GOT3 (cell line): ENCODE measurements around the gene MALL.
"Not testable (repeated sequence)": the region's sequence is repeated elsewhere in the genome, so short reads cannot be mapped to it uniquely, and the experiment has no call there.

Source experiments
- DNase-seq: peaks from one replicate; lab custom pipeline; 2025; ENCODE audit warnings: mixed read lengths; lab: John Stamatoyannopoulos, UW

MALL gene

GRCh38 chr2:110097506-110098220 lies 18.0 kb downstream of the MALL start:
- DNase-seq: no peak

- no peak for DNase-seq
These were observed 19.5 kb downstream of the MALL start for GRCh38 chr2:110095994-110096633.

DNA sequence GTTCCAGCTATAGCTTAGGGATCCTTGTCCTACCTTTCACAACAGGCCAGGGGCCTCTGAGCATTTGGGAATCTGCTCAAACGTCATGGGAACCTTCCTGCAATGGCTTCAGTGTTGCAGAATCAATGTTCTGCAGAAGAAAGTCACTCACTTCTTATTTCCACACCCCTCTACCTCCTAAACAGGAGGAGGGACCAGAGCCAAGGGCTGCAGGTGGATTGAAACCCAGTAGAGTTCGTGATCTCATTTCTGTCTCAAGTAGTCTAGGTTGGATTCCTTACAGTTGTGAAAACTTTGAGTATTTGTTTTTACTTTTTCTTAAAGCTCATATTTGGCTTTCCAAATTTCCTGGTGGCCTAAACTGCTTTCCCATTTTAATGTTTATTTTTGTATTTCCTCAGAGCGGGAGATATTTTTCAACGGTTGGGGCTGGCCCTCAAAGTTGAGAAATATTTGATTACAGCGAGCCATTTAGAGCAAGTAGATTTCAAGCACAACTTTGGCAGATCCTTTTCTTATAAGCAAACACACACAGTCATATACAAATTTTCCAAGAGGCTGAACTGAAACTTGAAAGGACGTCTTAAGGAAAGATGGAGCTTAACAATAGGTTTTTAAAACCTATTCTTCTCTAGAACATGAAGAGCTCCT lies 20.6 kb downstream of the MALL start:
- not testable (repeated sequence) for DNase-seq

DNA sequence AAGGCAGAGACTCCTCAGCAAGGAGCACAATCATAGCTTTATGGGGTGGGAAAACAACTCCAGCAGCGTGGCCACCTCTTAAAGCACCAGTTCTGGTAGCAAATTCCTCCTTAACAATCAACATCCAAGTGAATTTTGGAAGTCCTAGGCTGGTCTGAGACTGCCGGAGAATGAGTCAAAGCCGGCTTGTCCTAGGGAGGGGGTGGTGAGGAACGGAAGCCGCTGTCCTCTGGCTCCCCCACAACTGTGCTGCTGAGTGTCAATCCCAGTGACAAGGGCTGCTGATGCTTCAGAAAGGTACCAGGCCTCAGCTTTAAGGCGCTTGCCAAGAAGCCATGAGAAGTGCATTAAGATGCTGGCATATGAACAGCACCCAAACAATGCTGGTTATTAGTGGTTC lies 21.7 kb downstream of the MALL start:
- DNase-seq: not testable (repeated sequence)

DNA sequence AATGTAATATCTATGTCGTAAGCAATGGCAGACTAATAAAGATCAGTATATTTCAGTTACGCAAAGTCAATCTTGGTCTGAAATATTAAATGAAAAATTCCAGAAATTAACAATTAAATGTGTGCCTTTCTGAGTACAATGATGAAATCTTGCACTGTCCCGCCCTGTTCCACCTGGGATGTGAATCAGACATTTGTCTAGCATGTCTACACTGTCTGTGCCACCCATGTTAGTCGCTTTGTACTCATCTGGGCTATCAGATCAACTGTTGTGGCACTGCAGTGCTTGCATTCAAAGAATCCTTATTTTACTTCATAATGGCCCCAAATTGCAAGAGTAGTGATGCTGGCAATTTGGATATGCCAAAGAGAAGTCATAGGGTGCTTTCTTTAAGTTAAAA lies 25.5 kb downstream of the MALL start:
- not testable (repeated sequence) for DNase-seq

DNA sequence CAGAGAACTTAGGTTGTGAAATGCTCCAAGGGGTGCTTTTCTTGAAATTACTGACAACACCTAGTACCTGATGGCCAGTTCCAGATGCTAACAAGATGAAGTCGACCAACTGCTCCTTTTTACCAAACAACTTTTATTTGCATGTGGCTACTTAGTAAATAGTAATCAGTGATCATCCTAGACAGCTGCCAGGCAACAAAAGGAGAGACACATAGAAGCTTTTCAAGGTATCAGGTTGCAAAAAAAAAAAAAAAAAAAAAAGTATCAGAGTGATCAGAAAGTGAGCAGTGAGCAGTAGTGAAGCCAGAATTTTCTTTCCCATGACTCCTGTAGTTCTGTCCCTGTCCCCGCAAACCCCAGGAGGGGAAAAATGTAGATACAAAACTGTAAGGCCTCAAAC lies 31.9 kb downstream of the MALL start:
- DNase-seq: not testable (repeated sequence)

DNA sequence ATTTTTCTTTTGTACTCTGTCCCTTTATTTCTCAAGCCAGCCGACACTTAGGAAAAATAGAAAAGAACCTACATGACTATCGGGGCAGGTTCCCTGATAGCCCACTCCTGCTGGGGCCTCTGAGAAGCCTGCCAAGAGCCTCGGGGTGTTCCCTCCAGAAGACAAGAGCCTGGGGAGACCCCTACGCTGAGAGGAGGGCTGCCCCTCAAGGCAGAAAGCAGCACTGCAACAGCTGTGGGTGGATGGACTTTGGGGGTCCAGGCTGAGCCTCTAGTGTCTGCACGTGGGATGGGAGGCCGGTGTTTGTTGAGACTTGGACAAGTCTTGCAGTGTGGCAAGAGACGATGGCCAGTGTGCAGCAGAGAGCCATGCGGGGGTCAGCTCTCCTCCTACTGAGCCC lies 32.5 kb downstream of the MALL start:
- DNase-seq: not testable (repeated sequence)

DNA sequence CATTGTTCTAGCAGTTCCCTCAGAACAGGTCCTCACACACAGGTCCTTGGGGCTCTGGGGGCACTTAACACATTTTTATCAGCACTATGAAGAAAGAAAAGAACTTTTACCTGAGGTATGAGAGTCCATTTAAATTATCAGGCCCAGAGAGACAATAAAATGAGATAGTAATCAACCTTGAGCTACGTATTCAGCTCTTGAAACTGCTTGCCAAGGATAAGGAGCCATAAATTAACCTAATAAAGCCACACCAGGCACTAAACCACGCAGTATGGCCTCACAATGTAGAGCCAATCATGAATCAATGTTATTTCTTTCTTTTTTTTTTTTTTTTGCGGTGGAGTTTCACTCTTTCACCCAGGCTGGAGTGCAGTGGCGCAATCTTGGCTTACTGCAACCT lies 37.5 kb downstream of the MALL start:
- not testable (repeated sequence) for DNase-seq

DNA sequence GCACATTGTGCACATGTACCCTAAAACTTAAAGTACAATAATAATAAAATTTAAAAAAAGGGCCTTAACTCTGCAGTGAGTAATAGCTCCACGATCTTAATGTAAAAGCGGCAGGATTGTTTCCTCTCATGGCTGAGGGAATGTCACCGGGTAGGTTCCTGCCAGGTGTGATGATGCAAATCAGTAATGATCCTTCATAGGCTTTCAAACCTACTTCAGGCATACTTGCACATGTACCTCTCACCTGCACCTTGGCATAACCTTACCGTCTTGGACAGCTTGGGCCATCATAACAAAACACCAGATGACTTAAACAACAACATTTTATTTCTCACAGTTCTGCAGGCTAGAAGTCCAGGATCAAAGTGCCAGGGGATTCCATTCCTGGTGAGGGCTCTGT lies 39.7 kb downstream of the MALL start:
- not testable (repeated sequence) for DNase-seq

- DNase-seq: not testable (repeated sequence)
These were observed 45.8 kb downstream of the MALL start for GRCh38 chr2:110069869-110070268.

GRCh38 chr2:110068153-110068552 lies 47.5 kb downstream of the MALL start:
- not testable (repeated sequence) for DNase-seq

DNA sequence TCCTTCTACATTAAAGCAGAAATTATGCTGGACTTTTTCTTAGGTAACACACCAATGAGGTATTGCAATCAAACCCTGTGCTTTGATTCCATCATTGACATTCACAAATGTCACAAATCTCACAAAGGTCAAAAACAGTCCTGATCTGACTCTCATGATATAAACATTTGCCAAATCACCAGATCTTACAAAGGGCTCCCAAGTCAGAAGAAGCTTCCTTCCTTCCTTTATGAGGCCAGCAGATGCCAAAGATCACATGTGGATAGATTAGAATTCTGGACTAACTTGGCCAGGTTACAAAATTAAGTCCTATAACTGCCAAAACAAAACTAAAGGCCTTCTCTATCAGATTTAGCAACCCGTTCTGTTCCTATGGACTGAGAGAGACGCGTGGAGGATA lies 53.3 kb downstream of the MALL start:
- DNase-seq: not testable (repeated sequence)

GRCh38 chr2:110060550-110060949 lies 55.1 kb downstream of the MALL start:
- DNase-seq: not testable (repeated sequence)

GRCh38 chr2:110059694-110060358 lies 55.8 kb downstream of the MALL start:
- DNase-seq: not testable (repeated sequence)

GRCh38 chr2:110059009-110059693 lies 56.5 kb downstream of the MALL start:
- not testable (repeated sequence) for DNase-seq

GRCh38 chr2:110058034-110058433 lies 57.6 kb downstream of the MALL start:
- DNase-seq: not testable (repeated sequence)

GRCh38 chr2:110055819-110056408 lies 59.7 kb downstream of the MALL start:
- not testable (repeated sequence) for DNase-seq

DNA sequence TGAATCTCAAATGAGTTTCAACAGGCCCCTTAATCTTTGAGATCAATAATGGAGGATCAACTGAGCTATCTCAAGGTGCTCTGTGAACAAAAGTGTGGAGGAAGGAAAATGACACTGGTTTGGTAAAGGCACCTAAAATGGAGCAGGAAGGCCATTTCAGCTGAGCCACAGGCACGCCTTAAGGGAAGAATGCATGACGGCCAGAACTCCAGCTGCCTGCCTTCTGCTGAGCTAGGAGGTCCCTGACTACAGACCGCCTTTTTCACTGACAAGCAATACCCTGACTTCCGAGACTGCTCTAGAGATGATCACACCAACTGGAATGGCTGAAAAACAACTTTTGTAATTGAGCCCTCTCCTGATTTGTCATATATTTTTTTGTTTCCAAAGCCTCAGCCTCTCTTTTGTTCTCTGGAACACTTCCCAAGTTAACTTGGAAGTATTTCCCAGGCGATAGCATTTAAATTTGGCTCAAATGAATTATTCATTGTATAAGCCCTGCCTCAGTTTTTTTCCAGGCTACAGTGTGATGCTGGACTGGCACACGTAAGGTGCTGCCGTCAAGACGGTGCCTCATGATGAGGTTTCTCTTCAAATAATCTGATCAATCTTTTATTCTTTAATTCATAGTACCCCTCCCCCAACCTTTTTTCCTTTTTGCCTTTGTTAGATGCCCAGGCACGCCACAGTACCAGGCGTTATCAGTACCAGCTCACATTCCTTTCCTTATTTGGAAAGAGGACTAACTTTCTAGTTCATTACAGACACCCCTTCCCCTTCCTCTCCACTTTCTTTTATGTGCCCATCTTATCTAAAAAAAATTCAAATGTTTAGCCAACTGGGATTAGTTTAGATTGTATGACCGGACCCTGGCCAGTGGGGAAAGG lies 60.9 kb downstream of the MALL start:
- not testable (repeated sequence) for DNase-seq

GRCh38 chr2:110053688-110054087 lies 61.9 kb downstream of the MALL start:
- DNase-seq: not testable (repeated sequence)

DNA sequence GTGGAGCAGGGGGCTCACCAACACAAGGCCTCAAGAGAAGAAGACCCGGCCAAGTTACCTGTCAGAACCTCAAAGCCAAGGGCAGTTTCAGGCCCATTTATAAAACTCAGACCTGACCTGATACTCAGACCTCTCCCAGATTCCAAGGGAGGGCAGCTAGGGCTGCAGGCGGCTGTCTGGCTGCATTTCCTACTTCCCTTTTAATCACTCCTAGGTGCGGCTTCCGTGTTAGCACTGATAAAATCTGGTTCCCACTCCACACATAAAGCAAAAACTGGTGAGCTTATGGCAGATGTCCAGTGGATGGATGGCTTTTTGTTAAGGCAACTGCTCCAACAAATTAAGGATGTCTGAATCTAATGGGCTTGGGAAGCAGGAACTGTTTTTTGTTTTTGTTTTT lies 63.5 kb downstream of the MALL start:
- not testable (repeated sequence) for DNase-seq
